ENCODE measurements around the gene NHEJ1. TPM values are rescaled to one million over a fixed set of nuclear protein-coding genes. Genes with fewer than 3 reads are reported as not detected.

Gene NHEJ1
- total and polyA plus RNA-seq, 2 of the 13 experiments (the other 11 are each of a cell fraction or from before 2014, with no cell fraction given): 30.0 to 30.7 TPM

GRCh38 chr2:219176818-219177551 is 16.4 kb upstream of the NHEJ1 start, which contains the start of gene CNPPD1 (continued):
- TF ChIP-seq, protein P1, sequence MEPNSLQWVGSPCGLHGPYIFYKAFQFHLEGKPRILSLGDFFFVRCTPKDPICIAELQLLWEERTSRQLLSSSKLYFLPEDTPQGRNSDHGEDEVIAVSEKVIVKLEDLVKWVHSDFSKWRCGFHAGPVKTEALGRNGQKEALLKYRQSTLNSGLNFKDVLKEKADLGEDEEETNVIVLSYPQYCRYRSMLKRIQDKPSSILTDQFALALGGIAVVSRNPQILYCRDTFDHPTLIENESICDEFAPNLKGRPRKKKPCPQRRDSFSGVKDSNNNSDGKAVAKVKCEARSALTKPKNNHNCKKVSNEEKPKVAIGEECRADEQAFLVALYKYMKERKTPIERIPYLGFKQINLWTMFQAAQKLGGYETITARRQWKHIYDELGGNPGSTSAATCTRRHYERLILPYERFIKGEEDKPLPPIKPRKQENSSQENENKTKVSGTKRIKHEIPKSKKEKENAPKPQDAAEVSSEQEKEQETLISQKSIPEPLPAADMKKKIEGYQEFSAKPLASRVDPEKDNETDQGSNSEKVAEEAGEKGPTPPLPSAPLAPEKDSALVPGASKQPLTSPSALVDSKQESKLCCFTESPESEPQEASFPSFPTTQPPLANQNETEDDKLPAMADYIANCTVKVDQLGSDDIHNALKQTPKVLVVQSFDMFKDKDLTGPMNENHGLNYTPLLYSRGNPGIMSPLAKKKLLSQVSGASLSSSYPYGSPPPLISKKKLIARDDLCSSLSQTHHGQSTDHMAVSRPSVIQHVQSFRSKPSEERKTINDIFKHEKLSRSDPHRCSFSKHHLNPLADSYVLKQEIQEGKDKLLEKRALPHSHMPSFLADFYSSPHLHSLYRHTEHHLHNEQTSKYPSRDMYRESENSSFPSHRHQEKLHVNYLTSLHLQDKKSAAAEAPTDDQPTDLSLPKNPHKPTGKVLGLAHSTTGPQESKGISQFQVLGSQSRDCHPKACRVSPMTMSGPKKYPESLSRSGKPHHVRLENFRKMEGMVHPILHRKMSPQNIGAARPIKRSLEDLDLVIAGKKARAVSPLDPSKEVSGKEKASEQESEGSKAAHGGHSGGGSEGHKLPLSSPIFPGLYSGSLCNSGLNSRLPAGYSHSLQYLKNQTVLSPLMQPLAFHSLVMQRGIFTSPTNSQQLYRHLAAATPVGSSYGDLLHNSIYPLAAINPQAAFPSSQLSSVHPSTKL (CRISPR knock-in tag; IDR thresholded peaks at IDR 0.05): peak; percentile 73; the same call in 1 of the 2 replicates
- TF ChIP-seq POLR2A (IDR thresholded peaks at IDR 0.05; ENCODE audit: insufficient read depth in 1 of 2, low read depth in 2 of 2, low read length in 2 of 2): peak in 1 of 2 experiments; percentile 58; a peak in 2 of 4 replicates
- peak; percentile 80 for TF ChIP-seq ZNF770 (CRISPR knock-in tag; IDR thresholded peaks at IDR 0.05)
- peak; percentile 83 for TF ChIP-seq HIC2 (CRISPR knock-in tag; IDR thresholded peaks at IDR 0.05; ENCODE audit: low read depth)
- peak; percentile 96 for TF ChIP-seq ZBTB38 (CRISPR knock-in tag; IDR thresholded peaks at IDR 0.05)
- peak; percentile 44; the same call in 1 of the 2 replicates for TF ChIP-seq RXRA (CRISPR knock-in tag; IDR thresholded peaks at IDR 0.05)
- TF ChIP-seq, protein P2, sequence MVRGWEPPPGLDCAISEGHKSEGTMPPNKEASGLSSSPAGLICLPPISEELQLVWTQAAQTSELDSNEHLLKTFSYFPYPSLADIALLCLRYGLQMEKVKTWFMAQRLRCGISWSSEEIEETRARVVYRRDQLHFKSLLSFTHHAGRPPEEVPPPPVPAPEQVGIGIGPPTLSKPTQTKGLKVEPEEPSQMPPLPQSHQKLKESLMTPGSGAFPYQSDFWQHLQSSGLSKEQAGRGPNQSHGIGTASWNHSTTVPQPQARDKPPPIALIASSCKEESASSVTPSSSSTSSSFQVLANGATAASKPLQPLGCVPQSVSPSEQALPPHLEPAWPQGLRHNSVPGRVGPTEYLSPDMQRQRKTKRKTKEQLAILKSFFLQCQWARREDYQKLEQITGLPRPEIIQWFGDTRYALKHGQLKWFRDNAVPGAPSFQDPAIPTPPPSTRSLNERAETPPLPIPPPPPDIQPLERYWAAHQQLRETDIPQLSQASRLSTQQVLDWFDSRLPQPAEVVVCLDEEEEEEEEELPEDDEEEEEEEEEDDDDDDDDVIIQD (CRISPR knock-in tag; IDR thresholded peaks at IDR 0.05; ENCODE audit: low read depth): peak; percentile 43; the same call in 1 of the 2 replicates
- no peak for TF ChIP-seq ZNF512B (CRISPR knock-in tag; IDR thresholded peaks at IDR 0.05; ENCODE audit: borderline replicate concordance)
- peak; percentile 98 for TF ChIP-seq HOXA9 (CRISPR knock-in tag; IDR thresholded peaks at IDR 0.05; ENCODE audit: borderline replicate concordance)

All from HepG2 (cell line).